ENCODE data around the gene UBALD1. TPM values are rescaled to one million over a fixed set of nuclear protein-coding genes. Genes with fewer than 3 reads are reported as not detected.

UBALD1 gene
- total RNA-seq, 2 experiments from 2014 or later, result 12.2 to 13.4 TPM

DNA sequence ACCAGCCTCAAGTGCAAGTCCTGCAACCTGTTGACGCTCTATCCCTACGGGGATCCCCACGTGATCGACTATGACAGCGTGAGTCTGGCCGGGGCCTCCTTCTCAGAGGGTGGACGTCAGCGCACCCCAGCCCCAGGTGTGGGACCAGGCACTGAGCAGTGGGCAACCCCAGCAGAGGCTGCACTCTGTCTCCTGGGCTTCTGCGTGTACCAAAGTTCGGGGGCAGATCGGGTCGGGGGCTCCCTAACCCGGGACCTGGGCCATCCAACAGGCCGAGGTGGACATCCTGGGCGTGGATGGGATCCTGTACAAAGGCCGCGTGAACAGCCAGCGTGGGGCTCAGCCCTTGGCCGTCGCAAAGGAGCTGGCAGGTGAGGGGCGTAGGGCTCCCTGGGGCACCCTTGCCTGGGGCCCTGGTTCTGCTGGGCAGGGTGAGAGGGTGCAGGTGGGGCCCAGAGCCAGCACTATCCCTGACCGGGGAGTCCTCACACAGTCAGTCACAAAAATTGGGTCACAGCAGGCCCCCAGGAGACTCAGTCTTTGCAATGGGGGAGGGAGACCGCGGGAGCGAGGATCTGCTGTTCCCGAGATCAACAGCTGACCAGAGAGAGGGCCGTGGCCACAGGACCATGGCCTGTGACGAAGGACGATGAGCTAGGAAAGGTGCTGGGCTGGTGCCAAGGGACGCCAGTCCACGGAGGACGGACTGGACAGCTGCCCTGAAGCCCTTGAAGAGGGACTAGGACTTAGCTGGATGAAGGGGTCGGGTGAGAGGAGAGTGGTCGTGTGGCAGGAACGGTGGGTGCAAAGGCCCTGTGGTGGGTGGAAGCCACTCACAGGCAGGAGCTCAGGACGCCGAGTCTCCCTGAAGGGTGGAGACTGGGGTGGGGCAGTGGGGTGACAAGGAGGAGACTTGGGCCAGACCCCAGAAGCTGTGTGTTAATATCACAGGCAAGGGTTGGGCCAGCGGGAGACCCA is 20.0 kb downstream of the UBALD1 start:
- no peaks in the 10 kb centered on the region for H3K36me3 Mint-ChIP-seq (ENCODE audit: low read depth)
- H3K27ac Mint-ChIP-seq, result no peak overlapping the region
- DNase-seq (no peak), ATAC-seq (no peak)
- no peaks in the 10 kb centered on the region for H3K4me1 Mint-ChIP-seq (ENCODE audit: low read depth)
- H3K4me3 Mint-ChIP-seq, result no peak overlapping the region
- H3K27me3 Mint-ChIP-seq, result no peaks in the 10 kb centered on the region
- CTCF ChIA-PET, result interaction anchor here (1.2 kb wide), 1 partner anchor 9 kb away, joined by 6 read pairs; no protein-coding TSS in a partner anchor
- POLR2A ChIA-PET, result no interaction called here
- intact Hi-C loops (cut with micrococcal nuclease), result no loop called here
- no peaks in the 10 kb centered on the region for H3K9me3 Mint-ChIP-seq
- TF ChIP-seq, protein P1, sequence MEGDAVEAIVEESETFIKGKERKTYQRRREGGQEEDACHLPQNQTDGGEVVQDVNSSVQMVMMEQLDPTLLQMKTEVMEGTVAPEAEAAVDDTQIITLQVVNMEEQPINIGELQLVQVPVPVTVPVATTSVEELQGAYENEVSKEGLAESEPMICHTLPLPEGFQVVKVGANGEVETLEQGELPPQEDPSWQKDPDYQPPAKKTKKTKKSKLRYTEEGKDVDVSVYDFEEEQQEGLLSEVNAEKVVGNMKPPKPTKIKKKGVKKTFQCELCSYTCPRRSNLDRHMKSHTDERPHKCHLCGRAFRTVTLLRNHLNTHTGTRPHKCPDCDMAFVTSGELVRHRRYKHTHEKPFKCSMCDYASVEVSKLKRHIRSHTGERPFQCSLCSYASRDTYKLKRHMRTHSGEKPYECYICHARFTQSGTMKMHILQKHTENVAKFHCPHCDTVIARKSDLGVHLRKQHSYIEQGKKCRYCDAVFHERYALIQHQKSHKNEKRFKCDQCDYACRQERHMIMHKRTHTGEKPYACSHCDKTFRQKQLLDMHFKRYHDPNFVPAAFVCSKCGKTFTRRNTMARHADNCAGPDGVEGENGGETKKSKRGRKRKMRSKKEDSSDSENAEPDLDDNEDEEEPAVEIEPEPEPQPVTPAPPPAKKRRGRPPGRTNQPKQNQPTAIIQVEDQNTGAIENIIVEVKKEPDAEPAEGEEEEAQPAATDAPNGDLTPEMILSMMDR (IDR thresholded peaks at IDR 0.05), result no peak

DNA sequence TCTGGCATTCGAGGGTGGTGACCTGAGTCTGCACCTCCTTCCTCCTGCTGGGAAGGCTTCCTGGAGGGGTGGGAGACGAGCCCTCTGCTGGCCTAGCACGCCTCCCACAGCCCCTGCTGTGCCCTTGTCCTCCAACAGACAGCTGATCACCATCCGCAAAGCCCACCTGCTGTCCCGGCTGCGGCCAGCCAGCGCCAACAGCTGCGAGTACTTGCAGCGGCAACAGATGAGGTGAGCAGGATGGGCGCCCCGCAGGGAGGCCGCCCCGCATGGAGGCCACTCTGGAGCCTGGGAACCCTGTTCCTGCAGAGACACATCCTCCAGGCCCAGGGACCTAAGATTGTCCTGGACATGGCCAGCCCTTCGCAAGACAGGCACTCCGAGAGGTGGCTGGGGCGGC is 21.6 kb downstream of the UBALD1 start:
- CTCF ChIA-PET, result interaction anchor here (0.9 kb wide), 1 partner anchor 8 kb away, joined by 4 read pairs; no protein-coding TSS in a partner anchor
- Mint-ChIP-seq H3K27me3 (no peaks in the 10 kb centered on the region), H3K9me3 (peaks cover 1% of the 10 kb centered on the region), H3K4me3 (no peak overlapping the region), H3K36me3 (ENCODE audit: low read depth) (no peaks in the 10 kb centered on the region), H3K27ac (no peak overlapping the region), H3K4me1 (ENCODE audit: low read depth) (no peaks in the 10 kb centered on the region)
- POLR2A ChIA-PET, result no interaction called here
- ATAC-seq (no peak), DNase-seq (no peak)
- intact Hi-C loops (cut with micrococcal nuclease), result no loop called here
- TF ChIP-seq, protein P1 (IDR thresholded peaks at IDR 0.05), result no peak

DNA sequence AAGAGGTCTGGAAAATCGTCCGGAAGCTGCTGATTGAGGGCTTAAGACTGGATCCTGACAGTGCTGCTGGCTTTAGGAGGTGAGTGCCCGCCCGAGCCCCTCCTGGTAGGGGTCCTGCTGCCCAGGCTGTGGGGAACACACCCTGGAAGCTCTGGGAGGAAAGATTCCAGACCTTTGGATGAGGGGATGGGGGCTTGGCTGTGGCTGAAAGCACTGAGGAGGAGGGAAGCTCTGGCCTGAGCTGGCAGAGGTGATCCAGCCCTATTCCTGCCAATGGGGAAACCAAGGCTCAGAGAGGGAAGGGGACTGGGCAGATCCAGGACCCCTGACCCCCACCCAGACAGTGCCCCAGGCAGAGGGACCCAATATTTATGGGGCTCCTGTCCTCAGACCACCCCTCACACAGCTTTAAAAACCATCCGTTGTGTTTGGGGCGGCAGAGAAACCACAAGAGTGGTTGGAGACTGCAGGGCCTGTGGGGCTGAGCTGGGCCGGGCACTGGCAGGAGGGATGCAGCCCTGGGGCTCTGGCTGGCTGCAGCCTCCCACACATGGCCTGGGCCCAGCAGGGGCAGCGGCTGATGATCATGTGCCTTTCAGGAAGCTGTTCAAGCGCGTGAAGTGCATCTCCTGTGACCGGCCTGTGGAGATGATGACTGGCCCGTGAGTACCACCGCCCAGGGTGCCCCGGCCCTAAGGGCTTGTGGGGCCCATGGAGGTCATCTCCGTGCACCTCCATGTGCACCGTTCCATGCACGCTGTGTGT is 22.8 kb downstream of the UBALD1 start:
- Mint-ChIP-seq H3K27me3 (no peaks in the 10 kb centered on the region), H3K4me3 (no peak overlapping the region), H3K9me3 (peaks cover 2% of the 10 kb centered on the region), H3K4me1 (ENCODE audit: low read depth) (no peaks in the 10 kb centered on the region), H3K27ac (no peak overlapping the region), H3K36me3 (ENCODE audit: low read depth) (no peaks in the 10 kb centered on the region)
- POLR2A ChIA-PET, result interaction anchor here (1.2 to 1.3 kb wide), 2 partner anchors 11 to 114 kb away, joined by 3 read pairs; no protein-coding TSS in a partner anchor
- TF ChIP-seq, protein P1 (IDR thresholded peaks at IDR 0.05), result no peak
- intact Hi-C loops (cut with micrococcal nuclease), result no loop called here
- DNase-seq (no peak), ATAC-seq (no peak)
- CTCF ChIA-PET, result interaction anchor here (1.4 kb wide), 1 partner anchor 85 kb away, joined by 4 read pairs; no protein-coding TSS in a partner anchor

DNA sequence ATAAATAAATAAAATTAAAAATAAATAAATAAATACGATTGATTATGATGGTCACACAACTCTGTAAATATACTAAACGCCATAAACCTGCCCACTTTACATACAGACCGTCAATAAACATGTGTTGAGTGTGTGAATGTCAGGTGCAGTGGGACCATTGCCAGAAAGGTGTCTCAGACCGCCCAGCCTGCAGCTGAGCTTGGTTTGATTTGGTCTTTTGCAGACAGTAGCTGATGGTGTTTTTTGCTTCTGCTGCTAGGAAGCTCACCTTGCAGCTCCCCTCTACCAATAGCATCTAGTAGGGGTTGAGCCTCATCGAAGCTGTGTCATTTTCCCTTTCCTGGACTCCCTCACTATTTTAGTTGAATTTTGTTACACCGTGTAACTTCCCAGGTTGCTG is 23.5 kb downstream of the UBALD1 start:
- DNase-seq (no peak), ATAC-seq (no peak)
- ChIA-PET CTCF (interaction anchor here (1.4 kb wide), 1 partner anchor 85 kb away, joined by 4 read pairs; no protein-coding TSS in a partner anchor), POLR2A (interaction anchor here (1.2 to 1.3 kb wide), 2 partner anchors 10 to 113 kb away, joined by 3 read pairs; no protein-coding TSS in a partner anchor)
- no peak overlapping the region for H3K4me3 Mint-ChIP-seq
- H3K27ac Mint-ChIP-seq, result no peak overlapping the region
- TF ChIP-seq, protein P1 (IDR thresholded peaks at IDR 0.05), result no peak
- peaks cover 2% of the 10 kb centered on the region for H3K9me3 Mint-ChIP-seq
- no peaks in the 10 kb centered on the region for H3K36me3 Mint-ChIP-seq (ENCODE audit: low read depth)
- no peaks in the 10 kb centered on the region for H3K4me1 Mint-ChIP-seq (ENCODE audit: low read depth)
- intact Hi-C loops (cut with micrococcal nuclease), result no loop called here
- H3K27me3 Mint-ChIP-seq, result no peaks in the 10 kb centered on the region

Data from activated CD8-positive, alpha-beta T cell treated with anti-CD3 and anti-CD28 coated beads for 36 hours (primary cell).